Nephron progenitor cell (in vitro differentiated cells): Measurements from ENCODE around the gene HNRNPC.
"Not testable (repeated sequence)": the region's sequence is repeated elsewhere in the genome, so short reads cannot be mapped to it uniquely, and the experiment has no call there.

ENCODE experiments used
- DNase-seq: peaks from one replicate; pipeline ENCODE4 v3.0.0; 2021
- H3K27ac Mint-ChIP-seq: 2 replicates; pipeline ENCODE4 v1.8.0; 2021; ENCODE audit warnings: mild to moderate bottlenecking, moderate library complexity, mixed read lengths
- H3K27me3 Mint-ChIP-seq: 2 replicates; pipeline ENCODE4 v1.8.0; 2021; ENCODE audit warnings: mild to moderate bottlenecking, low read depth, mixed read lengths; ENCODE audit not compliant: poor library complexity
- H3K36me3 Mint-ChIP-seq: 2 replicates; pipeline ENCODE4 v1.8.0; 2021; ENCODE audit warnings: low read depth, mixed read lengths
- H3K4me1 Mint-ChIP-seq: 2 replicates; pipeline ENCODE4 v1.8.0; 2021; ENCODE audit warnings: mixed read lengths
- H3K4me3 Mint-ChIP-seq: 2 replicates; pipeline ENCODE4 v1.8.0; 2021; ENCODE audit warnings: mild to moderate bottlenecking, moderate library complexity, mixed read lengths
- H3K9me3 Mint-ChIP-seq: 2 replicates; pipeline ENCODE4 v1.8.0; 2021; ENCODE audit warnings: mild to moderate bottlenecking, moderate library complexity, mixed read lengths
- CTCF ChIP-seq: fragments of 200-600 bp; sonication (generic); IDR thresholded peaks from 2 replicates; pipeline ENCODE4 v1.5.0; 2021; ENCODE audit warnings: antibody characterized with exemption

HNRNPC gene

GRCh38 chr14:21278632-21279031 lies 9.4 kb upstream of the HNRNPC start:
- no peak for TF ChIP-seq CTCF
- Mint-ChIP-seq H3K27me3 (peaks cover 3% of the 10 kb centered on the region), H3K4me1 (no peaks in the 10 kb centered on the region), H3K9me3 (no peaks in the 10 kb centered on the region), H3K27ac (no peak overlapping the region), H3K4me3 (no peak overlapping the region), H3K36me3 (no peaks in the 10 kb centered on the region)
- DNase-seq = no peak

GRCh38 chr14:21275261-21275858 lies 6.1 kb upstream of the HNRNPC start:
- H3K36me3 Mint-ChIP-seq = no peaks in the 10 kb centered on the region
- TF ChIP-seq CTCF = no peak
- DNase-seq = no peak
- H3K9me3 Mint-ChIP-seq = no peaks in the 10 kb centered on the region
- no peak overlapping the region for H3K27ac Mint-ChIP-seq
- no peaks in the 10 kb centered on the region for H3K4me1 Mint-ChIP-seq
- no peak overlapping the region for H3K4me3 Mint-ChIP-seq
- no peaks in the 10 kb centered on the region for H3K27me3 Mint-ChIP-seq

- DNase-seq, H3K9me3 Mint-ChIP-seq, H3K36me3 Mint-ChIP-seq, H3K4me3 Mint-ChIP-seq, H3K27me3 Mint-ChIP-seq, H3K4me1 Mint-ChIP-seq: not testable (repeated sequence)
- H3K27ac Mint-ChIP-seq = peak overlapping the region; percentile 51
Measured at GRCh38 chr14:21272661-21273060, 3.4 kb upstream of the HNRNPC start.

GRCh38 chr14:21268617-21269251 lies 508 bp downstream of the HNRNPC start:
- Mint-ChIP-seq H3K36me3 (peaks cover 46% of the 10 kb centered on the region), H3K27me3 (no peaks in the 10 kb centered on the region), H3K4me1 (peaks cover 44% of the 10 kb centered on the region), H3K9me3 (peaks cover 3% of the 10 kb centered on the region), H3K4me3 (peak overlapping the region; percentile 100), H3K27ac (peak overlapping the region; percentile 100)
- TF ChIP-seq CTCF = no peak
- peak; percentile 18 for DNase-seq

- no peak for DNase-seq
- Mint-ChIP-seq H3K36me3 (peaks cover 53% of the 10 kb centered on the region), H3K27ac (peak overlapping the region; percentile 100), H3K9me3 (peaks cover 3% of the 10 kb centered on the region), H3K27me3 (peaks cover 4% of the 10 kb centered on the region), H3K4me3 (peak overlapping the region; percentile 100), H3K4me1 (peaks cover 51% of the 10 kb centered on the region)
- no peak for TF ChIP-seq CTCF
Measured at GRCh38 chr14:21267886-21268616, 1.2 kb downstream of the HNRNPC start.

GRCh38 chr14:21267431-21267845 lies 1.8 kb downstream of the HNRNPC start:
- peaks cover 57% of the 10 kb centered on the region for H3K4me1 Mint-ChIP-seq
- H3K27me3 Mint-ChIP-seq = peaks cover 4% of the 10 kb centered on the region
- DNase-seq = no peak
- peak overlapping the region; percentile 100 for H3K27ac Mint-ChIP-seq
- H3K36me3 Mint-ChIP-seq = peaks cover 59% of the 10 kb centered on the region
- no peak for TF ChIP-seq CTCF
- H3K9me3 Mint-ChIP-seq = peaks cover 3% of the 10 kb centered on the region
- peak overlapping the region; percentile 100 for H3K4me3 Mint-ChIP-seq
